RWPE1 (cell line): ENCODE results near the gene RPS3.

Experiments
- CTCF ChIA-PET: fragments of 350-600 bp; sonication (Branson Sonifier 250); formaldehyde crosslinking; extraction: SDS; loops from one replicate; lab custom pipeline; 2021; lab: Yijun Ruan, JAX
- POLR2A ChIA-PET: fragments of 400-600 bp; formaldehyde crosslinking; extraction: SDS; loops from one replicate; lab custom pipeline; 2020; ENCODE audit warnings: antibody characterized with exemption; ENCODE audit not compliant: low non-redundant PET; lab: Yijun Ruan, JAX
- DNase-seq: peaks from one replicate; pipeline ENCODE4 v3.0.0; 2012; ENCODE audit warnings: low spot score
- H3K27ac ChIP-seq: fragments of 450-650 bp; 2 replicates; pipeline ENCODE4 v1.5.1; 2017
- TF ChIP-seq, protein P1 (sequence below): fragments of 450-650 bp; conservative IDR thresholded peaks from 2 replicates; pipeline ENCODE4 v1.5.1; 2017; ENCODE audit warnings: low read depth, mild to moderate bottlenecking

Gene RPS3

GRCh38 chr11:75413864-75414263, 14.5 kb downstream of the RPS3 start:
- ChIA-PET CTCF (interaction anchor here (0.7 kb wide), 1 partner anchor 484 kb away, joined by 3 read pairs; no protein-coding TSS in a partner anchor), POLR2A (no interaction called here)
- H3K27ac ChIP-seq, result no peak overlapping the region
- TF ChIP-seq, protein P1, sequence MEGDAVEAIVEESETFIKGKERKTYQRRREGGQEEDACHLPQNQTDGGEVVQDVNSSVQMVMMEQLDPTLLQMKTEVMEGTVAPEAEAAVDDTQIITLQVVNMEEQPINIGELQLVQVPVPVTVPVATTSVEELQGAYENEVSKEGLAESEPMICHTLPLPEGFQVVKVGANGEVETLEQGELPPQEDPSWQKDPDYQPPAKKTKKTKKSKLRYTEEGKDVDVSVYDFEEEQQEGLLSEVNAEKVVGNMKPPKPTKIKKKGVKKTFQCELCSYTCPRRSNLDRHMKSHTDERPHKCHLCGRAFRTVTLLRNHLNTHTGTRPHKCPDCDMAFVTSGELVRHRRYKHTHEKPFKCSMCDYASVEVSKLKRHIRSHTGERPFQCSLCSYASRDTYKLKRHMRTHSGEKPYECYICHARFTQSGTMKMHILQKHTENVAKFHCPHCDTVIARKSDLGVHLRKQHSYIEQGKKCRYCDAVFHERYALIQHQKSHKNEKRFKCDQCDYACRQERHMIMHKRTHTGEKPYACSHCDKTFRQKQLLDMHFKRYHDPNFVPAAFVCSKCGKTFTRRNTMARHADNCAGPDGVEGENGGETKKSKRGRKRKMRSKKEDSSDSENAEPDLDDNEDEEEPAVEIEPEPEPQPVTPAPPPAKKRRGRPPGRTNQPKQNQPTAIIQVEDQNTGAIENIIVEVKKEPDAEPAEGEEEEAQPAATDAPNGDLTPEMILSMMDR, result no peak
- no peak for DNase-seq

- CTCF ChIA-PET, result no interaction called here
- DNase-seq, result no peak
- peak overlapping the region; percentile 14; the same call in 1 of the 2 replicates for H3K27ac ChIP-seq
- TF ChIP-seq, protein P1, result no peak
- POLR2A ChIA-PET, result no interaction called here
Measured at GRCh38 chr11:75420224-75421034, 21.1 kb downstream of the RPS3 start.

- TF ChIP-seq, protein P1, result no peak
- H3K27ac ChIP-seq, result peak overlapping the region; percentile 14; the same call in 1 of the 2 replicates
- no peak for DNase-seq
- POLR2A ChIA-PET, result no interaction called here
- CTCF ChIA-PET, result no interaction called here
Measured at GRCh38 chr11:75421035-75421602, 21.8 kb downstream of the RPS3 start.

DNA sequence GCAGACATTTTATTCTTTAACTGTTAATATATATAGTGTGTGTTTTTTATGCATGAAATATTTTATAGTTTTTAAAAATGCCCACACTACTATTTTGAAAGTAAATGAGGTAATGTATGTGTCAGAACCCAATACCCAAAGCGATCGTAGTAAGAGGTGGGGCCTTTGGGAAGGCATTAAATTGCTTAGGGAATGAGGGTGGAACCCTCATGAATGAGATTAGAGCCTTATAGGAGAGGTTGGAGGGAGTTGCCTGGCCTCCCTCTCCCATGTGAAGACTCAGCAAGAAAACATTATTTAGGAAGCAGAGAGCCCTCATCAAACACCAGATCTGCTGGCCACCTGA, 22.6 kb downstream of the RPS3 start:
- H3K27ac ChIP-seq, result no peak overlapping the region
- TF ChIP-seq, protein P1, result no peak
- no peak for DNase-seq
- POLR2A ChIA-PET, result no interaction called here
- CTCF ChIA-PET, result interaction anchor here (0.6 to 0.9 kb wide), 2 partner anchors 37 to 117 kb away, joined by 3 read pairs; no protein-coding TSS in a partner anchor

DNA sequence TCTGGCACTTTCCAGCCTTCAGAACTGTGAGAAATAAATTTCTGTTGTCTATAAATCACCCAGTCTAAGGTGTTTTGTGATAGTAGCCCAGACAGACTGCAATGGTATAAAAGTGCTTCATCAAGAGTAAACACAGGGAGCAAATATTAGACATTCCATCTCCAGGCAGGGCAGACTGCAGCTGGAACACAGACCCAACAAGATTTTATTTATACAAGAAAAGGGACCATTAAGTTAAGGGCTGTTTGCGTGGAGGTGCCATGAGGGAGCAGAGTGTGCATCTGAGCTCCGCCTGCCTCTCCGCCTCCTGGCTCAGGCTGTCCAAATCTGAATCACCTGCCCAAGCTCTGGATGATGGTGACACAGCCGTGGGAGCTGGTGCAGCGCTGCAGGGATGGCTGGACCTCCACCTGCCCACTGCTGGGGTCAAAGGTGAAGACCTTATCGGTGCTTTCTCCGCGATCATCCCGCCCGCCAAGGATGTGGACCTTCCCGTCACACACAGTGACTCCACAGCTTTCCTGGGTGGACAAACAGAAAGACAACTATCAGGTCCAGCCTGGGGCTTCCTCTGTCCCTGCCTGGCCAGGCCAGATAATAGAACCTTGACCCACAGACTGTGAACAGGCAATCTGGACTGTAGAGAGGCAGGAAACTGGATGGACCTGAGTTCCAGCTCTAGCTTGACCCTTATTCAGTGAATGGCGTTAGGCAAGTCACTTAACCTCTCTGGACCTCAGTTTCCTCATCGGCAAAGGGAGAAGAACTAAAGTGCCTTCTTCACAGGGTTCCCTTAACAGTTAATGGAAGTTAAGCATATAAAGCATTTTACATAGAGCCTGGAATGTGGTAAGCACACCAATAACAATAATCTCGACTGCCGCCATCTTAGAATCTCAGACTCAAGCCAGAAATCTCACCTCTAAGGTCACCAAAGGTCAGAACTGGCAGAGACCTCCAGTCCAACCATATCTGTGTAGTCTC, 23.2 kb downstream of the RPS3 start:
- ChIA-PET CTCF (interaction anchor here (0.6 to 0.9 kb wide), 2 partner anchors 38 to 116 kb away, joined by 3 read pairs; no protein-coding TSS in a partner anchor), POLR2A (no interaction called here)
- TF ChIP-seq, protein P1, result no peak
- 0 out of 2 replicates have a peak overlapping the region, but pooled peaks have one; percentile 17 for H3K27ac ChIP-seq
- DNase-seq, result no peak

DNA sequence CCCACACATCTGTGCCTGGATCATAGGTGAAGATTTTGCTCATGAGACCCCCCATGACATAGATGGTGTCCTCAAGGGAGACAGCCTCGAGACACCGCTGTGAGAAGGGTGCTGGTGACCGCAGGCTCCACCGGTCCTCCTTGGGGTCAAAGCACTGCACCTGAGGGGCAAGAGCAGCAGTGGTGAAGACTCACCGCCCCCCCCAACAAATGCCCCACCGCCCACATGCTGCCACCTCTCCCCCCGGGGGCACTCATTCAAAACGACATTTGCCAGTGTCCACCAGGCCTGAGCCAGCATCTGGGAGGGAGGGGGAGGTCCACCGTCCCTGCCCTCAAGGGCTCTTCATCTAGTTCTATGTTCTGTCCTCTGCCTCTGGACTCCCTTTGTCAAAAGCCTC, 24.4 kb downstream of the RPS3 start:
- TF ChIP-seq, protein P1, result no peak
- H3K27ac ChIP-seq, result no peak overlapping the region
- no peak for DNase-seq
- CTCF ChIA-PET, result interaction anchor here (0.5 to 1.1 kb wide), 2 partner anchors 21 to 243 kb away, joined by 3 read pairs; no protein-coding TSS in a partner anchor
- POLR2A ChIA-PET, result no interaction called here
